ENCODE results near the gene MCRS1. TPM values are rescaled to one million over a fixed set of nuclear protein-coding genes. Genes with fewer than 3 reads are reported as not detected.

The MCRS1 gene
- total and polyA plus RNA-seq, 3 experiments from 2014 or later = 61.6 to 96.5 (median 89.1) TPM

DNA sequence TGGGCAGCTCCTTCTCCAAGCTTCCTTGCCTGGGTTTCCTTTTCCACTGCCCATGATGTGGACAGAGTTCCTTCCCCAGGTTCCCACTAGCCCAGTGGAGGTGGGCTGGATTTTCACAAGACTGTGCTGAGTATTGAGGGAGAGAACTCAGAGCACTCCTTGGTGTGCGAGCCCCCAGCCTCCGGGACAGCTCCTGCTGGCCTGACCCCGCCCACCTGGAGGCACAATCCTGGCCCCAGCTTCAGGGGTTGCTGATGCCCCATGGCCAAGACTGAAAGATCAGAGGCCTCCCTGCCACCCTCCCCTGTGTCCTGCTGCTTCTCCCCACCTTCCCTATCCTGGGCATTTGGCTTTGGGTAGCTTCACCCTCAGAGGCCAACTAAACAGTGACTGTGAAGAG is 21.5 kb downstream of the MCRS1 start:
- ChIA-PET POLR2A (no interaction called here), CTCF (interaction anchor here (1.6 kb wide), 1 partner anchor 187 kb away, joined by 3 read pairs; no protein-coding TSS in a partner anchor)
- Mint-ChIP-seq H3K4me1 (peaks cover 2 to 25% (median 4%) of the 10 kb centered on the region in 3 donors), H3K27ac (no peak overlapping the region), H3K36me3 (no peaks in the 10 kb centered on the region), H3K9me3 (no peaks in the 10 kb centered on the region), H3K27me3 (peaks cover 19 to 20% of the 10 kb centered on the region in 2 donors), H3K4me3 (no peak overlapping the region)
- Histone ChIP-seq H3K9me3 (ENCODE audit: low read length) (no peaks in the 10 kb centered on the region), H3K27me3 (ENCODE audit: insufficient read depth, low read length, poor library complexity, severe bottlenecking) (peaks cover 9% of the 10 kb centered on the region), H3K4me1 (ENCODE audit: insufficient read depth, low read length) (peaks cover 4% of the 10 kb centered on the region), H3K4me3 (ENCODE audit: low read length) (no peak overlapping the region), H3K36me3 (ENCODE audit: insufficient read depth, low read length) (no peaks in the 10 kb centered on the region), H3K27ac (ENCODE audit: low read depth, low read length) (no peak overlapping the region)
- no peak for DNase-seq

DNA sequence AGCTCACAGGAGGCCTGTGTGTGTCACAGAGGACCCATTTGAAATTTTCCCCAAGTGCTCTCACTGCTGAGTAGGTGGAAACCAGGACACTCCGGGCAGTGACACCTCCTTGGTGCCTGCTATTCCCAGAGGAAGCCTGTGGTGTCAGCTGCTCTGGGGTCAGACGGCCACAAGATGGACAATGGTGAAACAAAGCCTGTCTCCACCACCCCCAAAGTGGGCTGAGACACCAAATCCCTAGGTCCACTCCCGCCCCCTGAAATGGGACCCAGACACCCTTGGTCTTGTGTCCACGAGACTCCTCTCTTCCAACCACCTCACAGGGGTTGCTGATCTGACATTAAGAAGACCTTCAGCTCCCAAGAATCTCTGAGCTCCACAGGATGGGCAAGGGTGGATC is 22.1 kb downstream of the MCRS1 start:
- Histone ChIP-seq H3K27me3 (ENCODE audit: insufficient read depth, low read length, poor library complexity, severe bottlenecking) (peaks cover 9% of the 10 kb centered on the region), H3K4me1 (ENCODE audit: insufficient read depth, low read length) (peaks cover 4% of the 10 kb centered on the region), H3K27ac (ENCODE audit: low read depth, low read length) (no peak overlapping the region), H3K9me3 (ENCODE audit: low read length) (no peaks in the 10 kb centered on the region), H3K36me3 (ENCODE audit: insufficient read depth, low read length) (no peaks in the 10 kb centered on the region), H3K4me3 (ENCODE audit: low read length) (no peak overlapping the region)
- H3K36me3 Mint-ChIP-seq = no peaks in the 10 kb centered on the region
- peaks cover 19 to 20% of the 10 kb centered on the region in 2 donors for H3K27me3 Mint-ChIP-seq
- peaks cover 2 to 27% (median 4%) of the 10 kb centered on the region in 3 donors for H3K4me1 Mint-ChIP-seq
- ChIA-PET CTCF (interaction anchor here (1.4 to 1.6 kb wide), 2 partner anchors 187 to 198 kb away, joined by 3 read pairs; no protein-coding TSS in a partner anchor), POLR2A (interaction anchor here (0.7 kb wide), 1 partner anchor 18 kb away, joined by 6 read pairs; no protein-coding TSS in a partner anchor)
- H3K27ac Mint-ChIP-seq = no peak overlapping the region
- DNase-seq = no peak
- H3K4me3 Mint-ChIP-seq = peak overlapping the region in 1 of 7 donors; percentile 16
- no peaks in the 10 kb centered on the region for H3K9me3 Mint-ChIP-seq

DNA sequence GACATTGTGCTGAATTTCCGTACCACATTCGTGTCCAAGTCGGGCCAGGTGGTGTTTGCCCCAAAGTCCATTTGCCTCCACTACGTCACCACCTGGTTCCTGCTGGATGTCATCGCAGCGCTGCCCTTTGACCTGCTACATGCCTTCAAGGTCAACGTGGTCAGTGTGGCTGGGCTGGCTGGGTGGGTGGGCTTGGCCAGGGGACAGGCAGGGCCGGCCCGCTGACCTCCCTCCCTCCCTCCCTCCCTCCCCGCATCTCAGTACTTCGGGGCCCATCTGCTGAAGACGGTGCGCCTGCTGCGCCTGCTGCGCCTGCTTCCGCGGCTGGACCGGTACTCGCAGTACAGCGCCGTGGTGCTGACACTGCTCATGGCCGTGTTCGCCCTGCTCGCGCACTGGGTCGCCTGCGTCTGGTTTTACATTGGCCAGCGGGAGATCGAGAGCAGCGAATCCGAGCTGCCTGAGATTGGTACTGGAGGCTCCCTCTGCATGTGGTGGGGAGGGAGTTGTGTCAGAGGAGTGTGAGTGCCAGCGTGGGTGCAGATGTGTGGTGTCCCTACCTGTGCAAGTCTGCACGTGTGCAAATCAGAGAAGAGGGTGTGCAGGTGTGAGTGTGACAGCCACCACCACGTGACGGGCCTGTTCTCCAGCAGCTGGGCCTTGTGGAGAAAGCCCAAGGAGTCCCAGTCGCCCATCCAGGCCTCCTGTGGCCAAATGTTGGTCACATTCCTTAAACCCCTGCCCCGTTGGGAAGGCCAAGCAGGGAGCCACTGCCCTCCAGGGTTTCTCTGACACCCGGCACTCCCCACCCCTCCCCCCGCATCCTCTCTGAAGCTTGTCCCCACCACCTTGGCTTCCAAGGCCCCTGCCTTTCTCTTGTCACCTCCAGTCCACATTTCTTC is 23.8 kb downstream of the MCRS1 start:
- POLR2A ChIA-PET = no interaction called here
- CTCF ChIA-PET = interaction anchor here (0.8 to 1.4 kb wide), 4 partner anchors 11 to 197 kb away, joined by 3 to 10 read pairs (median 3); partner anchors contain the start of gene TMBIM6
- peaks cover 9% of the 10 kb centered on the region for H3K27me3 ChIP-seq (ENCODE audit: insufficient read depth, low read length, poor library complexity, severe bottlenecking)

DNA sequence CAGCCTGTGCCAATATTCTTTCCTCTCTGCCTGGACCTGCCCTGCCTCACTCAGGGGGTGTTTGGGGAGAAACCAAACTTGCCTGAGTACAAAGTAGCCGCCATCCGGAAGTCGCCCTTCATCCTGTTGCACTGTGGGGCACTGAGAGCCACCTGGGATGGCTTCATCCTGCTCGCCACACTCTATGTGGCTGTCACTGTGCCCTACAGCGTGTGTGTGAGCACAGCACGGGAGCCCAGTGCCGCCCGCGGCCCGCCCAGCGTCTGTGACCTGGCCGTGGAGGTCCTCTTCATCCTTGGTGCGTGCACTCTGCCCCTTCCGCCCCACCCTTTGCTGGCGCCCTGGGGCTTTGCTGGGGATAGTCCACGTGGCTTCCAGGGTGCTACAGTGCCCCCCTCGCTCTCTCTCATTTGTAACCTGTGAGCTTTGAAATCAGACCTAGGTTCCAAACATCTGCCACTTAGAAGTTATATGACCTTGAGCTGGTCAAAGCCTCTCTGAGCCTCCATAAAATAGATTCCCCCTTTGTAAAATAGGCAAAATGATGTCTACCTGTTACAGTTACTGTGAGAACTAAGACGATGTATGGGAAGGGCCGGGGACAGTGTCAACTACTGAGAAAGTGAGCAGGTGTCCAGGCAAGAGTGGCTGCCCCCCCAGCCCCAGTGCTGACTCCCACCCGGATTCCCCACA is 24.6 kb downstream of the MCRS1 start:
- CTCF ChIA-PET = no interaction called here

More for the DNA sequence above, 23.8 kb downstream of the MCRS1 start:
- Histone ChIP-seq H3K36me3 (ENCODE audit: insufficient read depth, low read length) (no peaks in the 10 kb centered on the region), H3K4me3 (ENCODE audit: low read length) (no peak overlapping the region), H3K27ac (ENCODE audit: low read depth, low read length) (no peak overlapping the region), H3K4me1 (ENCODE audit: insufficient read depth, low read length) (peaks cover 15% of the 10 kb centered on the region), H3K9me3 (ENCODE audit: low read length) (no peaks in the 10 kb centered on the region)
- no peaks in the 10 kb centered on the region for H3K36me3 Mint-ChIP-seq
- H3K4me3 Mint-ChIP-seq = peak overlapping the region in 1 of 7 donors; percentile 28
- H3K27me3 Mint-ChIP-seq = peaks cover 23% of the 10 kb centered on the region in 2 donors
- H3K27ac Mint-ChIP-seq = peak overlapping the region in 1 of 8 donors; percentile 92
- DNase-seq = no peak
- H3K9me3 Mint-ChIP-seq = no peaks in the 10 kb centered on the region
- H3K4me1 Mint-ChIP-seq = peaks cover 10 to 43% (median 17%) of the 10 kb centered on the region in 3 donors

DNA sequence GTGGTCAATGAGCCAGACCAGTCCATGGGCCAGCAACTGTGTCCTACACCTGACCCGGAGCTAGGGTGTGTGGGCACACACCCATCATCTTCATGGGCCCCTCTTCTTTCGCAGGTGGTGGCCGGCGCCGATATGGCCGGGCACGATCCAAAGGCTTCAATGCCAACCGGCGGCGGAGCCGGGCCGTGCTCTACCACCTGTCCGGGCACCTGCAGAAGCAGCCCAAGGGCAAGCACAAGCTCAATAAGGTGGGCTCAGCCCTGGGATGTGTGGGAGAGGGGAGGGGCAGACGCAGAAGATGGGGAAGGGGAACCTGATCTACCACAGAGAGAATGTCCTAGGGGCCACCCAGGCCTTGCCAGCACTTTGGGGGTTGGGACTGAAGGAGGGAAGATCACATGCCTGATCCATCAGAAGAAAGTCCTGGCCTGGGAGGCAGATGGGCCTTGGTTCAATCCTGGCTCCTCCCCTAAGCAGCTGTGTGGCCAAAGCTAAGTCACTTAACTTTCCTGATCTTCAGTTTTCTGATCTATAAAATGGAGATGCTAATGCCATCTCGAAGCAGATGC is 25.3 kb downstream of the MCRS1 start:
- H3K36me3 ChIP-seq (ENCODE audit: insufficient read depth, low read length) = no peaks in the 10 kb centered on the region
- no peak for DNase-seq
- peaks cover 11 to 36% (median 17%) of the 10 kb centered on the region in 3 donors for H3K4me1 Mint-ChIP-seq
- H3K4me3 ChIP-seq (ENCODE audit: low read length) = no peak overlapping the region
- no peaks in the 10 kb centered on the region for H3K36me3 Mint-ChIP-seq
- H3K27ac Mint-ChIP-seq = peak overlapping the region in 3 of 8 donors; percentile 5 to 72 (median 51)
- ChIA-PET POLR2A (no interaction called here), CTCF (no interaction called here)
- H3K4me3 Mint-ChIP-seq = peak overlapping the region in 1 of 7 donors; percentile 56
- no peaks in the 10 kb centered on the region for H3K9me3 ChIP-seq (ENCODE audit: low read length)
- H3K9me3 Mint-ChIP-seq = no peaks in the 10 kb centered on the region
- no peaks in the 10 kb centered on the region for H3K27me3 ChIP-seq (ENCODE audit: insufficient read depth, low read length, poor library complexity, severe bottlenecking)
- no peak overlapping the region for H3K27ac ChIP-seq (ENCODE audit: low read depth, low read length)
- peaks cover 11% of the 10 kb centered on the region for H3K4me1 ChIP-seq (ENCODE audit: insufficient read depth, low read length)
- peaks cover 15 to 22% of the 10 kb centered on the region in 2 donors for H3K27me3 Mint-ChIP-seq

More for the DNA sequence above, 24.6 kb downstream of the MCRS1 start:
- no peaks in the 10 kb centered on the region for H3K36me3 Mint-ChIP-seq
- Histone ChIP-seq H3K36me3 (ENCODE audit: insufficient read depth, low read length) (no peaks in the 10 kb centered on the region), H3K4me3 (ENCODE audit: low read length) (no peak overlapping the region), H3K4me1 (ENCODE audit: insufficient read depth, low read length) (peaks cover 13% of the 10 kb centered on the region), H3K27ac (ENCODE audit: low read depth, low read length) (no peak overlapping the region), H3K27me3 (ENCODE audit: insufficient read depth, low read length, poor library complexity, severe bottlenecking) (peaks cover 5% of the 10 kb centered on the region), H3K9me3 (ENCODE audit: low read length) (no peaks in the 10 kb centered on the region)
- H3K9me3 Mint-ChIP-seq = no peaks in the 10 kb centered on the region
- peak overlapping the region in 3 of 8 donors; percentile 13 to 52 (median 51) for H3K27ac Mint-ChIP-seq
- H3K4me1 Mint-ChIP-seq = peaks cover 10 to 35% (median 17%) of the 10 kb centered on the region in 3 donors
- DNase-seq = no peak
- H3K27me3 Mint-ChIP-seq = peaks cover 20 to 23% of the 10 kb centered on the region in 2 donors
- POLR2A ChIA-PET = no interaction called here
- peak overlapping the region in 2 of 7 donors; percentile 28 to 39 for H3K4me3 Mint-ChIP-seq

DNA sequence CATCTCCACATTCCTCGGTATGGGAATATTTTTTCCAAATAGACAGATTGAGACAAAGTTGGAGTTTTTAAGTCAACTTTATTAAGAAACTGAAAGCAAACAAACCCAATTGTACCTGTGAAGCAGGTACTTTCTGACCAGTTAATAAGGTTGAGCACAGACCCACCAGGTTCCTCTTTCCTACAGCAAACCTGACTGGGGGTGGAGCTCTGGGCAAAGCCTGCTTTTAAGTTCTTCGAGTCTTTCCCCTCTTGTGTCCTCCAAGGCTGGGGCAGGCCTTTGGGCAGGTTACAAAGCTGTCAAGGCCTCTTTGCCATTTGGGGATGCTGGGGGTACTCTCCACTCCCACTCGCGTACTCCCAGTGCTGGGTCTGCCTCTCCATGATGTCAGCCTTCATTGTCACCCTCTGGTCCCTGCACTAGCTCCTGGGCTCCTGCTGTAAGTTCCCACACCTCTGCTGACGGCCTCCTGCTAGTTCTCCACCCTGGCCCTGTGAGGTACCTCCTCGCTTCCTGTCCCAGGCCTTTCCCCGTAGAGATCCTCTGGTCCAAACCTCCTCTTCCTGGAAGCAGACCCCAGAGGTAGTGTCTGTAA is 25.9 kb downstream of the MCRS1 start:
- CTCF ChIA-PET = no interaction called here
- no peak overlapping the region for H3K4me3 ChIP-seq (ENCODE audit: low read length)
- H3K4me3 Mint-ChIP-seq = peak overlapping the region in 1 of 7 donors; percentile 56
- H3K27me3 ChIP-seq (ENCODE audit: insufficient read depth, low read length, poor library complexity, severe bottlenecking) = no peaks in the 10 kb centered on the region
- H3K27ac ChIP-seq (ENCODE audit: low read depth, low read length) = no peak overlapping the region
- H3K27me3 Mint-ChIP-seq = peaks cover 9 to 19% of the 10 kb centered on the region in 2 donors
- POLR2A ChIA-PET = no interaction called here
- H3K4me1 ChIP-seq (ENCODE audit: insufficient read depth, low read length) = peaks cover 11% of the 10 kb centered on the region
- H3K9me3 Mint-ChIP-seq = no peaks in the 10 kb centered on the region
- DNase-seq = no peak
- H3K27ac Mint-ChIP-seq = peak overlapping the region in 3 of 8 donors; percentile 7 to 72 (median 30)
- H3K36me3 ChIP-seq (ENCODE audit: insufficient read depth, low read length) = no peaks in the 10 kb centered on the region
- H3K9me3 ChIP-seq (ENCODE audit: low read length) = no peaks in the 10 kb centered on the region
- H3K4me1 Mint-ChIP-seq = peaks cover 13 to 40% (median 17%) of the 10 kb centered on the region in 3 donors
- H3K36me3 Mint-ChIP-seq = no peaks in the 10 kb centered on the region

DNA sequence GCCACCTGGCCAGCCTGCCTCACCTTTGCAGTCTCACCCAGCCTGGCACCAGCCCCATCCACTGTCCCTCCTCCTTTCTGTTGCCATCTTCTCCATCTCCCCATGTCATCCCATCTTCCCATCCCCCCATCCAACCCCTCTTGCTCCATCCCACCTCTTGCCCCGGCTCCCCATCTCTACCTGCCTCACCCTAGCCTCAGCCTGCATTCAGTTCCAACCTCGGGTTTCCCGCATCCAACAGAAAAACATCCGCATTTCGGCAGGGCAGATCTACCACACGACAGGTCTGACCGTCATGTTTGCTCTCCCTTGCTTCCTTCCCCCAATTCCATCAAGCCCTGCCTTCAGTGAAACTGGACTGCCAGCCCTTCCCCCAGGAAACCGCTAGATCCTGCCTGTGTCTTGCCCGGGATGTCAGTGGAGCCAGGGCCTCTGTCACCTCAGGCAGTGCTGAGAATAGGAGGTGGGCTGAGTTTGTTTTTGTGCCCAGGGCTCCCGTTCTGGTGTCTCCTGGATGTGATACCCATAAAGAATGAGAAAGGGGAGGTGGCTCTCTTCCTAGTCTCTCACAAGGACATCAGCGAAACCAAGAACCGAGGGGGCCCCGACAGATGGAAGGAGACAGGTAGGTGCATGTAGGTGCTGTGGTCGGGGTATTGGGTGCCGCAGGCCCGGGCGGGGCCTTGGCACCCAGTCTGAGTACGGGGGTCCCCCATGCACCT is 26.6 kb downstream of the MCRS1 start:
- H3K27ac Mint-ChIP-seq = peak overlapping the region in 4 of 8 donors; percentile 30 to 72 (median 52)
- ChIA-PET POLR2A (no interaction called here), CTCF (no interaction called here)
- Histone ChIP-seq H3K27ac (ENCODE audit: low read depth, low read length) (no peak overlapping the region), H3K4me1 (ENCODE audit: insufficient read depth, low read length) (peaks cover 11% of the 10 kb centered on the region), H3K9me3 (ENCODE audit: low read length) (no peaks in the 10 kb centered on the region), H3K27me3 (ENCODE audit: insufficient read depth, low read length, poor library complexity, severe bottlenecking) (no peaks in the 10 kb centered on the region), H3K4me3 (ENCODE audit: low read length) (no peak overlapping the region), H3K36me3 (ENCODE audit: insufficient read depth, low read length) (no peaks in the 10 kb centered on the region)
- peak overlapping the region in 3 of 7 donors; percentile 1 to 40 (median 18) for H3K4me3 Mint-ChIP-seq
- H3K27me3 Mint-ChIP-seq = peaks cover 7 to 17% of the 10 kb centered on the region in 2 donors
- H3K36me3 Mint-ChIP-seq = no peaks in the 10 kb centered on the region
- no peaks in the 10 kb centered on the region for H3K9me3 Mint-ChIP-seq
- no peak for DNase-seq
- peaks cover 13 to 40% (median 17%) of the 10 kb centered on the region in 3 donors for H3K4me1 Mint-ChIP-seq
